Tibial nerve (tissue), 4 donors: ENCODE measurements around the gene NRXN2. TPM values are rescaled to one million over a fixed set of nuclear protein-coding genes. Genes with fewer than 3 reads are reported as not detected.

ENCODE experiments used
- DNase-seq, 2 donors: peaks; one replicate each; pipeline ENCODE4 v3.0.0-alpha.2; 2019; ENCODE audit warnings: low spot score in 2 of 2
- H3K27ac ChIP-seq, 4 donors: fragments of 200-600 bp; sonication (generic) in 3 of 4; one replicate each; pipeline ENCODE4 v1.5.1; 2017 to 2019; ENCODE audit warnings: mild to moderate bottlenecking in 1 of 4
- H3K27me3 ChIP-seq, 2 donors: fragments of 200-600 bp; sonication (generic) in 1 of 2; one replicate each; pipeline versions ENCODE4 v1.5.1 to v1.6.0; 2017 to 2019
- H3K36me3 ChIP-seq, 3 donors: fragments of 200-600 bp; sonication (generic); one replicate each; pipeline ENCODE4 v1.5.1; 2018 to 2019
- H3K4me1 ChIP-seq, 4 donors: fragments of 200-600 bp; sonication (generic) in 3 of 4; one replicate each; pipeline ENCODE4 v1.5.1; 2017 to 2019
- H3K4me3 ChIP-seq, 4 donors: fragments of 200-600 bp; sonication (generic) in 3 of 4; one replicate each; pipeline ENCODE4 v1.5.1; 2017 to 2019; ENCODE audit warnings: mild to moderate bottlenecking in 1 of 4, moderate library complexity in 1 of 4
- H3K9me3 ChIP-seq, 4 donors: fragments of 200-600 bp; sonication (generic) in 3 of 4; one replicate each; pipeline ENCODE4 v1.5.1; 2017 to 2019
- CTCF ChIP-seq, 5 experiments: fragments of 200-600 bp in 3 of 5; fragments of 450-650 bp in 2 of 5; sonication (generic) in 3 of 5; IDR thresholded peaks; one replicate each; pipeline ENCODE4 v1.5.1; 2016 to 2019; ENCODE audit warnings: antibody characterized with exemption in 5 of 5, mild to moderate bottlenecking in 3 of 5, moderate library complexity in 2 of 5
- EP300 ChIP-seq, 2 donors: sonication (generic); formaldehyde crosslinking; IDR thresholded peaks; one replicate each; pipeline ENCODE4 v1.6.1; 2017; ENCODE audit warnings: antibody characterized with exemption in 2 of 2, mild to moderate bottlenecking in 1 of 2
- POLR2A ChIP-seq, 2 donors: fragments of 450-650 bp; IDR thresholded peaks; one replicate each; pipeline ENCODE4 v1.6.1; 2017; ENCODE audit warnings: antibody characterized with exemption in 2 of 2, mild to moderate bottlenecking in 2 of 2, moderate library complexity in 2 of 2
- WGBS, 2 donors: methylation state at CpG; one replicate each; pipeline ENCODE4 v1.1.5; 2018; 5-methylcytosine and 5-hydroxymethylcytosine counted together
- total RNA-seq, 4 donors: library from RNA; depleted of rRNA; stranded (reverse); fragments of >200 nt; gene quantifications; one replicate each; pipeline ENCODE4 v1.1.0, GENCODE V29; 2016

NRXN2 gene
- total RNA-seq, 4 donors from 2014 or later, result 1.7 to 25.5 (median 8.7) TPM

- no peaks in the 10 kb centered on the region for H3K36me3 ChIP-seq
- DNase-seq, result no peak
- WGBS, 2 donors, result 86 to 91% methylated on average over 6 of the region's 6 CpGs
Measured at GRCh38 chr11:64613648-64614047, 109.3 kb downstream of the NRXN2 start.

GRCh38 chr11:64611869-64612646 lies 110.9 kb downstream of the NRXN2 start:
- H3K4me1 ChIP-seq, result peaks cover 0 to 16% (median 0%) of the 10 kb centered on the region in 4 donors
- no peak overlapping the region for H3K4me3 ChIP-seq
- H3K9me3 ChIP-seq, result no peaks in the 10 kb centered on the region
- peaks cover 0 to 6% of the 10 kb centered on the region in 2 donors for H3K27me3 ChIP-seq
- TF ChIP-seq CTCF (IDR thresholded peaks at IDR 0.05), result no peak
- TF ChIP-seq POLR2A (IDR thresholded peaks at IDR 0.05), result no peak
- H3K27ac ChIP-seq, result no peak overlapping the region
- DNase-seq, result no peak
- no peaks in the 10 kb centered on the region for H3K36me3 ChIP-seq
- WGBS, 2 donors, result 73 to 78% methylated on average over 10 to 11 of the region's 11 CpGs

More at GRCh38 chr11:64613648-64614047, 109.3 kb downstream of the NRXN2 start:
- H3K27ac ChIP-seq, result no peak overlapping the region
- H3K27me3 ChIP-seq, result no peaks in the 10 kb centered on the region
- no peaks in the 10 kb centered on the region for H3K9me3 ChIP-seq
- H3K4me3 ChIP-seq, result no peak overlapping the region
- no peak for TF ChIP-seq EP300 (IDR thresholded peaks at IDR 0.05)
- no peak for TF ChIP-seq POLR2A (IDR thresholded peaks at IDR 0.05)
- TF ChIP-seq CTCF (IDR thresholded peaks at IDR 0.05), result no peak
- H3K4me1 ChIP-seq, result peaks cover 0 to 3% (median 0%) of the 10 kb centered on the region in 4 donors

DNA sequence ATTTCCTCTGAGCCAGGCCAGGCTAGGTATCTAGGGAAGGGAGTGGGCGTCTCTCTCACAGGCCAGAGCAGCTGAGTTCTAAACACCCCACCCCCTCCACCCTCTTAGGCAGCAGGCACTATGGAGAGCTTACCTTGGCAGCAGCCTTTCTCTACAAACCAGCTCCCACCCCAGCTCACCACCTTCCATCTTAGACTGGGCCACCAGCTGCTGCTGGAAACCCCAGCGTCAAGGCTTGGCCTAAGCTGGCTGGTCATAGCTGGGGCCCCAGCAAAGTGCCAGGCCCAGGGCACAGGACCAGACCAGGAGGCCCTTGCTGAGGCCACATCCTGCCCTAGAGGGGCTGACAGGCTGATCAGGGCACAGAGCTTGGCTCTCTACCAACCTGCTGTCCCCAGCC lies 111.8 kb downstream of the NRXN2 start:
- Histone ChIP-seq H3K27ac (no peak overlapping the region), H3K4me1 (peaks cover 0 to 19% (median 0%) of the 10 kb centered on the region in 4 donors), H3K9me3 (no peaks in the 10 kb centered on the region), H3K36me3 (no peaks in the 10 kb centered on the region), H3K27me3 (peaks cover 0 to 8% of the 10 kb centered on the region in 2 donors), H3K4me3 (no peak overlapping the region)
- 88% methylated on average over 2 of the region's 2 CpGs for WGBS, 2 donors
- no peak for DNase-seq
- TF ChIP-seq EP300 (IDR thresholded peaks at IDR 0.05) (no peak), POLR2A (IDR thresholded peaks at IDR 0.05) (no peak)

GRCh38 chr11:64610596-64610995 lies 112.4 kb downstream of the NRXN2 start:
- H3K27ac ChIP-seq, result no peak overlapping the region
- 100% methylated on average over 3 of the region's 3 CpGs for WGBS, 2 donors

DNA sequence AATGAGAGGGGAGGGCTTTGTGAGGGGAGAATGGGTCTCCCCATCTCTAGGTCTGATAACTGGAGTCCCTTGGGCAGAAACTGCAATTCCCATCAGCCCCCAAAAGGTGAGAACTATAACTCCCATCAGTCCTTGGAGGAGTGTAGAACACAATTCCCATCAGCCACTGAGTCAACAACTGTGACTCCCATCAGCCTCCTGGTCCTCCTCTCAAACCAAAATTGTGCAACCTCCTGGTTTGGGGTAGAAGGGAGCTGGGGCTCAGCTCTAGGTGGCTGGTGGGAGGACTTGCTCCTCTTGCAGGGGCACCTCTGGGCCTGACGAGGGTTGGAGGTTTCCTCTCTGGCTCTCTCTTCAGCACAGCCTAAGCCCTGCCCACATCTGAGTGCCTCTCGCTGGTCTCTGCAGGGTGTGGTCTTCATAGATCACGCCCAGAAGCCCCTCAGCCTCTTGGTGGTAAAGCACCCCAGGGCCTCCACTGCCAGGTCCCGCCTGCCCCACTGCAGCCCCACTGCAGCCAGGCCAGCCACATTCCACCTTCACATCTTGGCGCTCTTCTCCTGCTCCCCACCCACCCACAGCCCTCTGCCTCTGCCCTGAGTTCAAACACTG lies 113.5 kb downstream of the NRXN2 start:
- Histone ChIP-seq H3K9me3 (no peaks in the 10 kb centered on the region), H3K4me3 (no peak overlapping the region), H3K27me3 (peaks cover 0 to 8% of the 10 kb centered on the region in 2 donors), H3K36me3 (no peaks in the 10 kb centered on the region), H3K27ac (no peak overlapping the region), H3K4me1 (peaks cover 0 to 20% (median 0%) of the 10 kb centered on the region in 4 donors)
- TF ChIP-seq POLR2A (IDR thresholded peaks at IDR 0.05) (no peak), EP300 (IDR thresholded peaks at IDR 0.05) (no peak), CTCF (IDR thresholded peaks at IDR 0.05) (no peak)
- DNase-seq, result no peak
- WGBS, 2 donors, result 81 to 97% methylated on average over 3 to 5 of the region's 5 CpGs

More at GRCh38 chr11:64610596-64610995, 112.4 kb downstream of the NRXN2 start:
- H3K27me3 ChIP-seq, result peaks cover 0 to 8% of the 10 kb centered on the region in 2 donors
- H3K36me3 ChIP-seq, result no peaks in the 10 kb centered on the region
- peaks cover 0 to 20% (median 0%) of the 10 kb centered on the region in 4 donors for H3K4me1 ChIP-seq
- TF ChIP-seq POLR2A (IDR thresholded peaks at IDR 0.05) (no peak), EP300 (IDR thresholded peaks at IDR 0.05) (no peak), CTCF (IDR thresholded peaks at IDR 0.05) (no peak)
- no peak overlapping the region for H3K4me3 ChIP-seq
- DNase-seq, result no peak
- H3K9me3 ChIP-seq, result no peaks in the 10 kb centered on the region
